Esophagus squamous epithelium (tissue), 5 donors: ENCODE data around the gene RPL18. TPM values are rescaled to one million over a fixed set of nuclear protein-coding genes. Genes with fewer than 3 reads are reported as not detected.
"Not testable (repeated sequence)": the region's sequence is repeated elsewhere in the genome, so short reads cannot be mapped to it uniquely, and the experiment has no call there.

Experiments
- DNase-seq: peaks from one replicate; lab custom pipeline; 2025; lab: John Stamatoyannopoulos, UW
- H3K27ac ChIP-seq, 4 donors: fragments of 200-600 bp; sonication (generic); one replicate each; pipeline ENCODE4 v1.5.1; 2016 to 2019; ENCODE audit warnings: mild to moderate bottlenecking in 1 of 4
- H3K27me3 ChIP-seq, 4 donors: fragments of 200-600 bp; sonication (generic); 1 replicate in 3 of 4; 2 replicates in 1 of 4; pipeline versions ENCODE4 v1.5.1 to v1.6.0; 2017 to 2021; ENCODE audit warnings: antibody characterized with exemption in 1 of 4
- H3K36me3 ChIP-seq, 3 donors: fragments of 200-600 bp; sonication (generic); one replicate each; pipeline ENCODE4 v1.5.1; 2016 to 2019
- H3K4me1 ChIP-seq, 3 donors: fragments of 200-600 bp; sonication (generic); one replicate each; pipeline ENCODE4 v1.5.1; 2017 to 2019
- H3K4me3 ChIP-seq, 4 donors: fragments of 200-600 bp; sonication (generic); 1 replicate in 3 of 4; 2 replicates in 1 of 4; pipeline ENCODE4 v1.5.1; 2016 to 2019; ENCODE audit warnings: mild to moderate bottlenecking in 2 of 4, moderate library complexity in 1 of 4
- H3K9me3 ChIP-seq, 3 donors: fragments of 200-600 bp; sonication (generic); one replicate each; pipeline ENCODE4 v1.5.1; 2016 to 2019
- POLR2A ChIP-seq, 4 donors: fragments of 450-650 bp; IDR thresholded peaks; one replicate each; pipeline ENCODE4 v1.6.1; 2017; ENCODE audit warnings: antibody characterized with exemption in 4 of 4, mild to moderate bottlenecking in 4 of 4, moderate library complexity in 3 of 4
- WGBS, 2 donors: methylation state at CpG; one replicate each; pipeline ENCODE4 v1.1.5; 2018; 5-methylcytosine and 5-hydroxymethylcytosine counted together
- intact Hi-C: fragments of 100-400 bp; cut with DNase I; formaldehyde crosslinking; loops from one replicate; pipeline ENCODE4 v1.15.0; 2022
- total RNA-seq, 4 donors: library from RNA; depleted of rRNA; stranded (reverse); fragments of >200 nt; gene quantifications; one replicate each; pipeline ENCODE4 v1.1.0, GENCODE V29; 2016
- TF ChIP-seq, protein P1 (sequence below), 6 experiments: fragments of 450-650 bp in 4 of 6; fragments of 200-600 bp in 2 of 6; sonication (generic) in 2 of 6; IDR thresholded peaks; one replicate each; pipeline ENCODE4 v1.5.1; 2016 to 2019; ENCODE audit warnings: antibody characterized with exemption in 6 of 6, mild to moderate bottlenecking in 4 of 6, moderate library complexity in 4 of 6
- donor health status: DM: yes; HTN: yes; CAD: no.

The RPL18 gene
- total RNA-seq, 4 donors from 2014 or later = 1,870 to 2,808 (median 2,491) TPM

GRCh38 chr19:48663667-48664066 is 44.7 kb upstream of the RPL18 start:
- no peaks in the 10 kb centered on the region for H3K36me3 ChIP-seq
- H3K4me3 ChIP-seq = no peak overlapping the region
- H3K27ac ChIP-seq = no peak overlapping the region
- H3K9me3 ChIP-seq = no peaks in the 10 kb centered on the region
- TF ChIP-seq POLR2A (IDR thresholded peaks at IDR 0.05) = no peak
- TF ChIP-seq, protein P1, sequence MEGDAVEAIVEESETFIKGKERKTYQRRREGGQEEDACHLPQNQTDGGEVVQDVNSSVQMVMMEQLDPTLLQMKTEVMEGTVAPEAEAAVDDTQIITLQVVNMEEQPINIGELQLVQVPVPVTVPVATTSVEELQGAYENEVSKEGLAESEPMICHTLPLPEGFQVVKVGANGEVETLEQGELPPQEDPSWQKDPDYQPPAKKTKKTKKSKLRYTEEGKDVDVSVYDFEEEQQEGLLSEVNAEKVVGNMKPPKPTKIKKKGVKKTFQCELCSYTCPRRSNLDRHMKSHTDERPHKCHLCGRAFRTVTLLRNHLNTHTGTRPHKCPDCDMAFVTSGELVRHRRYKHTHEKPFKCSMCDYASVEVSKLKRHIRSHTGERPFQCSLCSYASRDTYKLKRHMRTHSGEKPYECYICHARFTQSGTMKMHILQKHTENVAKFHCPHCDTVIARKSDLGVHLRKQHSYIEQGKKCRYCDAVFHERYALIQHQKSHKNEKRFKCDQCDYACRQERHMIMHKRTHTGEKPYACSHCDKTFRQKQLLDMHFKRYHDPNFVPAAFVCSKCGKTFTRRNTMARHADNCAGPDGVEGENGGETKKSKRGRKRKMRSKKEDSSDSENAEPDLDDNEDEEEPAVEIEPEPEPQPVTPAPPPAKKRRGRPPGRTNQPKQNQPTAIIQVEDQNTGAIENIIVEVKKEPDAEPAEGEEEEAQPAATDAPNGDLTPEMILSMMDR (IDR thresholded peaks at IDR 0.05) = no peak
- no peak for DNase-seq
- H3K27me3 ChIP-seq = no peaks in the 10 kb centered on the region
- 89 to 97% methylated on average over 3 to 4 of the region's 4 CpGs for WGBS, 2 donors
- intact Hi-C loops = no loop called here
- H3K4me1 ChIP-seq = peaks cover 0 to 14% (median 11%) of the 10 kb centered on the region in 3 donors

- intact Hi-C loops = no loop called here
These were observed 42.7 kb upstream of the RPL18 start for GRCh38 chr19:48661711-48662090.

GRCh38 chr19:48660852-48661710 is 42.1 kb upstream of the RPL18 start:
- Histone ChIP-seq H3K27ac (peak overlapping the region in 3 of 4 donors; percentile 42 to 70 (median 56)), H3K27me3 (no peaks in the 10 kb centered on the region), H3K4me1 (peaks cover 0 to 14% (median 11%) of the 10 kb centered on the region in 3 donors), H3K36me3 (no peaks in the 10 kb centered on the region), H3K9me3 (no peaks in the 10 kb centered on the region), H3K4me3 (peak overlapping the region in 1 of 4 donors; percentile 40)
- 41 to 54% methylated on average over 22 to 25 of the region's 35 CpGs for WGBS, 2 donors
- no peak for TF ChIP-seq POLR2A (IDR thresholded peaks at IDR 0.05)
- TF ChIP-seq, protein P1 (IDR thresholded peaks at IDR 0.05) = no peak
- intact Hi-C loops = no loop called here
- DNase-seq = no peak

More at GRCh38 chr19:48661711-48662090, 42.7 kb upstream of the RPL18 start:
- Histone ChIP-seq H3K4me3 (no peak overlapping the region), H3K36me3 (no peaks in the 10 kb centered on the region), H3K4me1 (peaks cover 0 to 14% (median 11%) of the 10 kb centered on the region in 3 donors), H3K27ac (no peak overlapping the region), H3K9me3 (no peaks in the 10 kb centered on the region), H3K27me3 (no peaks in the 10 kb centered on the region)
- no peak for DNase-seq
- WGBS, 2 donors = 63% methylated on average over 1 of the region's 50 CpGs; no CpG with 5 or more reads in 1 of the 2 donors
- no peak for TF ChIP-seq POLR2A (IDR thresholded peaks at IDR 0.05)
- TF ChIP-seq, protein P1 (IDR thresholded peaks at IDR 0.05) = no peak

DNA sequence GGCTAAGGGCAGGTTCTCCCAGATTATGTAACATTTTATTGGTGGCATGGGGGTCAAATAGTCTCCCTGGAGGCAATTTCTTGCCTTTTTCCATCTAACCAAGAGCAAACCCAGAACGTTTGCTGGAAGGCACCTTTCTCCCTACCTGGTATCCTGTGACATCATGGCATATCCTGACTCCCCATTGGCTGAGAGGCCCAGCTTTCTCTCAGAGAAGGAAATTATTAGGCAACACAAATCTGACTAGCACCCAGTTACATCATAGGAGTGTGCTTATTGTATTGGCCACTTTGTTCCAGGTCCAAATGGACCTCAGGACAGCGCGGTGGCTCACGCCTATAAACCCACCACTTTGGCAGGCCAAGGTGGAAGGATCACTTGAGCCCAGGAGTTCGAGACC is 40.8 kb upstream of the RPL18 start:
- H3K4me1 ChIP-seq = peaks cover 0 to 14% (median 11%) of the 10 kb centered on the region in 3 donors
- H3K4me3 ChIP-seq = no peak overlapping the region
- no peak for TF ChIP-seq POLR2A (IDR thresholded peaks at IDR 0.05)
- TF ChIP-seq, protein P1 (IDR thresholded peaks at IDR 0.05) = no peak
- WGBS, 2 donors = 74% methylated on average over 4 to 5 of the region's 5 CpGs
- no peaks in the 10 kb centered on the region for H3K9me3 ChIP-seq
- intact Hi-C loops = loop anchor here (10.0 kb wide), 1 partner anchor 115 kb away; no protein-coding TSS in a partner anchor
- no peak overlapping the region for H3K27ac ChIP-seq
- H3K36me3 ChIP-seq = no peaks in the 10 kb centered on the region
- no peaks in the 10 kb centered on the region for H3K27me3 ChIP-seq
- no peak for DNase-seq

GRCh38 chr19:48658483-48658882 is 39.5 kb upstream of the RPL18 start:
- Histone ChIP-seq H3K4me1 (peaks cover 0 to 14% (median 11%) of the 10 kb centered on the region in 3 donors), H3K4me3 (no peak overlapping the region), H3K27me3 (no peaks in the 10 kb centered on the region), H3K27ac (no peak overlapping the region), H3K9me3 (no peaks in the 10 kb centered on the region), H3K36me3 (no peaks in the 10 kb centered on the region)
- DNase-seq = no peak
- TF ChIP-seq POLR2A (IDR thresholded peaks at IDR 0.05) = no peak
- TF ChIP-seq, protein P1 (IDR thresholded peaks at IDR 0.05) = no peak
- intact Hi-C loops = loop anchor here (10.0 kb wide), 1 partner anchor 116 kb away; no protein-coding TSS in a partner anchor
- 88 to 90% methylated on average over 6 of the region's 6 CpGs for WGBS, 2 donors

DNA sequence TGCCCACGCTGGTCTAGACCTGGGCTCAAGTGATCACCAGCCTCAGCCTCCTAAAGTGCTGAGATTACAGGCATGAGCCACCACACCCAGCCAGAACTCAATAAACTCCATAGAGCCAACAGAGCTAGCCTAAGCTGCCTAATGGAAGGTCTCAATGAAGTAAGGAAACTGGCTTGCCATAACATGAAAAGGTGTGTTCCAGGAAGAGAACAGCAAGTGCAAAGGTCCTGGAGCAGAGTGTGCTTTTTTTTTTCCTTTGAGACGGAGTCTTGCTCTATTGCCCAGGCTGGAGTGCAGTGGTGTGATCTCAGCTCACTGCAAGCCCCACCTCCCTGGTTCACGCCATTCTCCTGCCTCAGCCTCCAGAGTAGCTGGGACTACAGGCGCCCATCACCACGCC is 38.9 kb upstream of the RPL18 start:
- H3K9me3 ChIP-seq, H3K36me3 ChIP-seq, H3K4me3 ChIP-seq, H3K27me3 ChIP-seq, DNase-seq, H3K27ac ChIP-seq: not testable (repeated sequence)
- H3K4me1 ChIP-seq = peaks cover 0 to 14% (median 11%) of the 10 kb centered on the region in 3 donors
- intact Hi-C loops = loop anchor here (10.0 kb wide), 1 partner anchor 117 kb away; no protein-coding TSS in a partner anchor
- 90% methylated on average over 2 to 4 of the region's 5 CpGs for WGBS, 2 donors
